ENCODE data around the gene ST8SIA1.

- TF ChIP-seq, protein P1, sequence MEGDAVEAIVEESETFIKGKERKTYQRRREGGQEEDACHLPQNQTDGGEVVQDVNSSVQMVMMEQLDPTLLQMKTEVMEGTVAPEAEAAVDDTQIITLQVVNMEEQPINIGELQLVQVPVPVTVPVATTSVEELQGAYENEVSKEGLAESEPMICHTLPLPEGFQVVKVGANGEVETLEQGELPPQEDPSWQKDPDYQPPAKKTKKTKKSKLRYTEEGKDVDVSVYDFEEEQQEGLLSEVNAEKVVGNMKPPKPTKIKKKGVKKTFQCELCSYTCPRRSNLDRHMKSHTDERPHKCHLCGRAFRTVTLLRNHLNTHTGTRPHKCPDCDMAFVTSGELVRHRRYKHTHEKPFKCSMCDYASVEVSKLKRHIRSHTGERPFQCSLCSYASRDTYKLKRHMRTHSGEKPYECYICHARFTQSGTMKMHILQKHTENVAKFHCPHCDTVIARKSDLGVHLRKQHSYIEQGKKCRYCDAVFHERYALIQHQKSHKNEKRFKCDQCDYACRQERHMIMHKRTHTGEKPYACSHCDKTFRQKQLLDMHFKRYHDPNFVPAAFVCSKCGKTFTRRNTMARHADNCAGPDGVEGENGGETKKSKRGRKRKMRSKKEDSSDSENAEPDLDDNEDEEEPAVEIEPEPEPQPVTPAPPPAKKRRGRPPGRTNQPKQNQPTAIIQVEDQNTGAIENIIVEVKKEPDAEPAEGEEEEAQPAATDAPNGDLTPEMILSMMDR (IDR thresholded peaks at IDR 0.05), result no peak
- TF ChIP-seq POLR2A (IDR thresholded peaks at IDR 0.05), result no peak
- TF ChIP-seq EP300 (IDR thresholded peaks at IDR 0.05), result no peak
These were observed 117.0 kb downstream of the ST8SIA1 start for GRCh38 chr12:22217556-22217955.

Data from ovary (tissue), 3 donors.